ENCODE measurements around the gene OR2H2.

Gene OR2H2

DNA sequence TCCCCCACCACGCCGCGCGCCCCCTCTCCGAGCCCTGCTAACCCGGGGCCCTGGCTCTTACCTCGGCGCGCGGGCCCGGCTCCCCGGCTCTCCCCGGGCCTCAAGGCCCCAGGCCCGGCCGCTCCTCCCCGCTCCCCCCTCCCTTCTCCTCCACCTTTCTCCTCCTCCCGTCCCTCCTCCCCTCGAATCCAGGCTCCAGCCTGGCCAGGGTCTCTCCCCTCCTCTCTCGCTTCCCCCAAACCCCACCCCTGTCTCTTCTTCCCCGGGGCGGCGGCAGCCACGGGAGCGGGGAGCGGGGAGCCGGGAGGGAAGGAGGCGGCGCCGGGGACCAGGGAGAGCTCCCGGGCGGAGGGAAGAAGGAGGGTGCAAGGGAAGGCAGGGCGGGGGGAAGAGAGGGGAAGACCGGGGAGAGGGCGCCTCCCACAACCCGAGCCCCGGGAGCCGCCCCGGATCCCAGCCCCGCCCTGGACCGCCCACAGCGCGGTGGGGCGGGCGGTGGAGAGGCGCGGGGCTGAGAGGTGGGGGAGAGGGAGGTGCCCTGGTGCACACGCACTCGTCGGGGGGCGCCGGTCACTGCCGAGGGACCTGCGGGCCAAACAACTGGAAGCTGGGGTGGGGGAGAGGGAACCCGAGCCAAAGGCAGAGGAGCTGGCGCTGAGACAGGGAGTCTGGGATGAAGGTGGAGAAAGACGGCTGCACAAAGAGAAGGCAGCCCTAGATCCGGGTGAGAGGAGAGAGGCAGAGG is 48.0 kb downstream of the OR2H2 start, which contains the start of gene GABBR1:
GABBR1 (minus strand) TSS at position 395 of the 745 bp plus-strand sequence. CDS start 798 bp downstream, outside the sequence.
- peak within 1 kb of the TSS; percentile 74 for H3K4me3 ChIP-seq (ENCODE audit: low read depth, low read length)
- TF ChIP-seq, protein P1, sequence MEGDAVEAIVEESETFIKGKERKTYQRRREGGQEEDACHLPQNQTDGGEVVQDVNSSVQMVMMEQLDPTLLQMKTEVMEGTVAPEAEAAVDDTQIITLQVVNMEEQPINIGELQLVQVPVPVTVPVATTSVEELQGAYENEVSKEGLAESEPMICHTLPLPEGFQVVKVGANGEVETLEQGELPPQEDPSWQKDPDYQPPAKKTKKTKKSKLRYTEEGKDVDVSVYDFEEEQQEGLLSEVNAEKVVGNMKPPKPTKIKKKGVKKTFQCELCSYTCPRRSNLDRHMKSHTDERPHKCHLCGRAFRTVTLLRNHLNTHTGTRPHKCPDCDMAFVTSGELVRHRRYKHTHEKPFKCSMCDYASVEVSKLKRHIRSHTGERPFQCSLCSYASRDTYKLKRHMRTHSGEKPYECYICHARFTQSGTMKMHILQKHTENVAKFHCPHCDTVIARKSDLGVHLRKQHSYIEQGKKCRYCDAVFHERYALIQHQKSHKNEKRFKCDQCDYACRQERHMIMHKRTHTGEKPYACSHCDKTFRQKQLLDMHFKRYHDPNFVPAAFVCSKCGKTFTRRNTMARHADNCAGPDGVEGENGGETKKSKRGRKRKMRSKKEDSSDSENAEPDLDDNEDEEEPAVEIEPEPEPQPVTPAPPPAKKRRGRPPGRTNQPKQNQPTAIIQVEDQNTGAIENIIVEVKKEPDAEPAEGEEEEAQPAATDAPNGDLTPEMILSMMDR (conservative IDR thresholded peaks at IDR 0.05; ENCODE audit: low read depth, low read length): no peak
- peak; percentile 87 for DNase-seq (ENCODE audit: low read depth)

- TF ChIP-seq, protein P1 (conservative IDR thresholded peaks at IDR 0.05; ENCODE audit: low read depth, low read length): no peak
- peak; percentile 33 for DNase-seq (ENCODE audit: low read depth)
- peak overlapping the region; percentile 74 for H3K4me3 ChIP-seq (ENCODE audit: low read depth, low read length)
Measured at GRCh38 chr6:29633534-29633905, 48.6 kb downstream of the OR2H2 start.

DNA sequence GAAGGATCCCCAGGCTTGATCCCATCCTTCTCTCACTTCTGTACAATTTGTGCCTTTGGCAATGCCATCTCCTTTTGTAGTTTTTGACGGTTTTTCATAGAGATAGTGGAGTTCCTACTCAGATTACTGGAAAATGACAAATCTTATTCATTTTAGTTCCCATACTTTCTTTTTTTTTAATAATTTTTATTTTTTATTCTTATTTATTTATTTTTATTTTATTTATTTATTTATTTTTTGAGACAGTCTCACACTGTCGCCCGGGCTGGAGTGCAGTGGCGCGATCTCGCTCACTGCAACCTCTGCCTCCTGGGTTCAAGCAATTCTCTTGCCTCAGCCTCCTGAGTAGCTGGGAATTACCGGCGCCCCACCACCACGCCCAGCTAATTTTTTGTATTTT is 52.3 kb downstream of the OR2H2 start:
- no peak for DNase-seq (ENCODE audit: low read depth)
- no peak overlapping the region for H3K4me3 ChIP-seq (ENCODE audit: low read depth, low read length)
- TF ChIP-seq, protein P1 (conservative IDR thresholded peaks at IDR 0.05; ENCODE audit: low read depth, low read length): no peak

Data from choroid plexus epithelial cell (primary cell).